GM10266 (cell line): ENCODE results near the gene CNTN4.

ENCODE experiments used
- DNase-seq: peaks from one replicate; pipeline ENCODE4 v3.0.0; 2012; ENCODE audit errors: extremely low spot score
- TF ChIP-seq, protein P1 (sequence below): IDR thresholded peaks from 2 replicates; pipeline ENCODE4 v1.5.1; 2012; ENCODE audit warnings: mild to moderate bottlenecking, low read depth; ENCODE audit not compliant: control insufficient read depth, insufficient read depth; ENCODE audit errors: missing control alignments

Gene CNTN4

DNA sequence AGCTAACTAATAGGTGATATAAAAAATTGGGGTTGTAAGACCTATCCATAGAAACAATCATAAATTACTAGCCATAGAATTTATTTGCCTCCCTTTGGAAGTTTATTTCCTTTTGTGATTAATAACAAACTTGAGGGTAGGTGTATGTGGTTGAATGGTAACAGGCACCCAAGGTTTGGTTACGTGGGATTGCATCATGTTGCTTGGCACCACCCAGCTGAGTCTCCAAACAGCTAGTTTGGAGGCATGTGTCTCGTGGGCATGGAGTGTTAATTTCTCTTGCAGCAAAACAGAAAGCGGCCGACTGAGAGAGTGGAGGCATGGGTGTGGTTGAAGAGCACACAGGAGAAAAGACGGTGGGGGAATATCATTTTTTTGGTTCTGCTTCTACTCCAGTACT lies 441.4 kb downstream of the CNTN4 start:
- TF ChIP-seq, protein P1, sequence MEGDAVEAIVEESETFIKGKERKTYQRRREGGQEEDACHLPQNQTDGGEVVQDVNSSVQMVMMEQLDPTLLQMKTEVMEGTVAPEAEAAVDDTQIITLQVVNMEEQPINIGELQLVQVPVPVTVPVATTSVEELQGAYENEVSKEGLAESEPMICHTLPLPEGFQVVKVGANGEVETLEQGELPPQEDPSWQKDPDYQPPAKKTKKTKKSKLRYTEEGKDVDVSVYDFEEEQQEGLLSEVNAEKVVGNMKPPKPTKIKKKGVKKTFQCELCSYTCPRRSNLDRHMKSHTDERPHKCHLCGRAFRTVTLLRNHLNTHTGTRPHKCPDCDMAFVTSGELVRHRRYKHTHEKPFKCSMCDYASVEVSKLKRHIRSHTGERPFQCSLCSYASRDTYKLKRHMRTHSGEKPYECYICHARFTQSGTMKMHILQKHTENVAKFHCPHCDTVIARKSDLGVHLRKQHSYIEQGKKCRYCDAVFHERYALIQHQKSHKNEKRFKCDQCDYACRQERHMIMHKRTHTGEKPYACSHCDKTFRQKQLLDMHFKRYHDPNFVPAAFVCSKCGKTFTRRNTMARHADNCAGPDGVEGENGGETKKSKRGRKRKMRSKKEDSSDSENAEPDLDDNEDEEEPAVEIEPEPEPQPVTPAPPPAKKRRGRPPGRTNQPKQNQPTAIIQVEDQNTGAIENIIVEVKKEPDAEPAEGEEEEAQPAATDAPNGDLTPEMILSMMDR: no peak
- DNase-seq: no peak

DNA sequence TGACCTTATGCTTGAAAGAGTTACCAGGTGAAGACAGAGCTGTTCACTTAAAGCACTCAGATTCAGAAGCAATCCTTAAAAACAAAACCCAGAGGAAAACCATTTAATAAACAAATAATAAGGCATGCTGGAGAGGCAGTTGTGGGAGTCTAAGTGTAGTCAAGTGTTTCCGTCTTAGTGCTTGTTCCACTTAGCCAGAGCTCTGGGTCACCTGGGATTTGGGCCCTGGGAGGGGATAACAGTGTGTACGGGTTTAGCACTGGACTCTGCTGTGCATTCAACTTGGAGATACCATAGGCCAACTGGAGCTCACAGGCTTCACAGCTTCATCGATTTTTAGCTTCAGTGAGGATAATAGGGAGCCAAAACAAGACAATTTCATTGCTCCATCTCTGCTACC lies 444.6 kb downstream of the CNTN4 start:
- TF ChIP-seq, protein P1: no peak
- DNase-seq: no peak

DNA sequence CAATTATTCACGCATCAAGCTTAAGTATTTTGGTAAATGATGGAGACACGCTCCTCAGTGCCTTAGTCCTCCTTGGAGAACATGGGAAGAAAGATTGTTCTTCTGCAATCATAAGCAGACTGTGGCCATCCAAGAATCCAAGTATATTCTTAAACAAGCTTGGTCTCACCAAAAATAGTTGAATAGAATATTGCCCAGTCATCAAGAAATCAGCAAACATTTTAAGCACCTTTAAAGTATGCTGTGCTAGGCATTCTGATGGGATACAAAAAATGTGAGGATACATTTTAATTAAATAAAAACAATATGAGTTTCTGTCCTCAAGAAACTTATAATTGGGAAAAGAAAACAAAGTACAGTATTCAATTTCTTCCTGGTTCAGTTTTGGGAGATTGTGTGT lies 445.5 kb downstream of the CNTN4 start:
- TF ChIP-seq, protein P1: no peak
- no peak for DNase-seq

DNA sequence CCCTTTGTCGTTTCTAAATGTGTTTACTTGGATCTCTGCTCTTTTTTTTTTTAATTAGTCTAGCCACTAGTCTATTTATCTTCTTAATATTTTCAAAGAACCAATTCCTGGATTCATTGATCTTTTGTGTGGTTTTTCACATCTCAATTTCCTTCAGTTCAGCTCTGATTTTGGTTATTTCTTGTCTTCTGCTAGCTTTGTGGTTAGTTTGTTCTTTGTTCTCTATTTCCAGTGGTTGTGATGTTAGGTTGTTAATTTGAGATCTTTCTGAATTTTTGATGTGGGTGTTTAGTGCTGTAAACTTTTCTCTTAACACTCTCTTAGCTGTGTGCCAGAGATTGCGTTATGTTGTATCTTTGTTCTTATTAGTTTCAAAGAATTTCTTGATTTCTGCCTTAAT lies 446.1 kb downstream of the CNTN4 start:
- no peak for DNase-seq
- TF ChIP-seq, protein P1: no peak

DNA sequence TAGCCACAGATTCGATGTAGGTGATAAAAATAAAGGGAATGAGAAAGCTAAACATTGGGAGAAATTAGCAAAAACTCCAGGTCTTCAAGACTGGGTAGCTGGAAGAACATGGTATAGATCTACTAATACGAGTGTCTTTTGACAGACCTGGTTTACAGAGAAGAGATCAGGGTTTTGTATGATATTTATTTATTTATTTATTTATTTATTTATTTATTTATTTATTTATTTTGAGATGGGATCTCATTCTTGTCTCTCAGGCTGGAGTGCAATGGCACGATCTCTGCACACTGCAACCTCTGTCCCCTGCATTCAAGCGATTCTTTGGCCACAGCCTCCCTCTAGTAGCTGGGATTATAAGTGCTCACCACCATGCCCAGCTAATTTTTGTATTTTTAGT lies 448.4 kb downstream of the CNTN4 start:
- TF ChIP-seq, protein P1: no peak
- DNase-seq: no peak

DNA sequence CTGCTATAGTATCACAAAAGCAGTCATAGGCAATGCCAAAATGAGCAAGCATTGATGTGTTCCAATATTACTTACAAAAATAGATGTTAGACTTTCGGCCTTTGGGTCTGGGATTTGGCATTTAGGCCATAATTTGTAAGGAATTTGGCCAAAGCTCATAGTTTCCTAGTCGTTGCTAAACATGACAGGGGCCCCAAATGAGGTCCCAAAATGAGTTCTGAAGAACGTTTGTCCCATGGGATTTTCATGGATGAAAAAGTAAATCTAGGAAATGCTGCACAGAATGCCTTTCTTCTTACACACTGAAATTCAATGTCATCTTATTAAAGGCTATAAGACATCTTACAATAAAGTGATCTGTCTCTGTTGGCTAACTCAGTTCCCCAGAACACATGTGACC lies 456.0 kb downstream of the CNTN4 start:
- no peak for DNase-seq
- TF ChIP-seq, protein P1: no peak

DNA sequence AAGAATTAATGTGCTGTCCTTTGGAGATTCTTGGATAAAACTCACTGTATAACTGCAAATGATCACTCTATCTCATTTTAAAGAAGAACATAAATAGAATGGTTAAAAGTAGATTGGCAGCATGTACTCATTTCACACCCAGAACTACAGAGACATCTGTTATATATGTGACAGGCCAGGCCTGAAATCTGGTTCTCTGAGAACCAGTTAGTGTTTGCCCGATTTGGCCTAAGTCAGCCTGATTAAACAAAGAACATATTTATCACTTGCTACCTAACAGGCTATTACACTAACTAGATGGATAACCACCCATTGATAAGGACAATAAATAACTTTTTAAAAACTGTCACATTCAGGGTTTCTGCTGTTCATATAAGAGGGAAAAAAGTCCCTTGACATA lies 460.1 kb downstream of the CNTN4 start:
- TF ChIP-seq, protein P1: no peak

More for the DNA sequence above, 460.1 kb downstream of the CNTN4 start:
- no peak for DNase-seq
